HG03097 (cell line): ENCODE data around the gene POLR2B.
A peak's percentile ranks its signal among the peaks of the same experiment; 100 is the strongest.
"Not testable (repeated sequence)": the region's sequence is repeated elsewhere in the genome, so short reads cannot be mapped to it uniquely, and the experiment has no call there.

Source experiments
- ATAC-seq: cut with Tn5 transposase; IDR thresholded peaks from one replicate; pipeline ENCODE4 v1.9.1; 2021; ENCODE audit not compliant: unreplicated experiment, low FRiP score

The POLR2B gene

GRCh38 chr4:56986192-56986591, 7.5 kb downstream of the POLR2B start:
- ATAC-seq, result no peak

- ATAC-seq, result no peak
These were observed 8.3 kb downstream of the POLR2B start for GRCh38 chr4:56986952-56987351.

GRCh38 chr4:56990109-56990905, 11.6 kb downstream of the POLR2B start:
- no peak for ATAC-seq

- no peak for ATAC-seq
These were observed 16.8 kb downstream of the POLR2B start for GRCh38 chr4:56995525-56995924.

- no peak for ATAC-seq
These were observed 21.1 kb downstream of the POLR2B start for GRCh38 chr4:56999751-57000150.

- no peak for ATAC-seq
These were observed 34.9 kb downstream of the POLR2B start for GRCh38 chr4:57013543-57014120.

- ATAC-seq, result no peak
These were observed 40.3 kb downstream of the POLR2B start for GRCh38 chr4:57018980-57019379.

- ATAC-seq, result no peak
These were observed 41.9 kb downstream of the POLR2B start for GRCh38 chr4:57020467-57021101.

GRCh38 chr4:57023104-57023503, 44.4 kb downstream of the POLR2B start:
- ATAC-seq, result no peak

- no peak for ATAC-seq
These were observed 55.8 kb downstream of the POLR2B start for GRCh38 chr4:57034520-57034919.

- peak; percentile 59 for ATAC-seq
These were observed 59.4 kb downstream of the POLR2B start for GRCh38 chr4:57037982-57038604.

GRCh38 chr4:57039345-57039744, 60.6 kb downstream of the POLR2B start:
- ATAC-seq, result no peak

- no peak for ATAC-seq
These were observed 61.8 kb downstream of the POLR2B start for GRCh38 chr4:57040510-57040909.

GRCh38 chr4:57041020-57041419, 62.3 kb downstream of the POLR2B start:
- ATAC-seq, result no peak

GRCh38 chr4:57042711-57043169, 64.0 kb downstream of the POLR2B start:
- no peak for ATAC-seq

- no peak for ATAC-seq
These were observed 64.9 kb downstream of the POLR2B start for GRCh38 chr4:57043347-57044251.

- no peak for ATAC-seq
These were observed 65.6 kb downstream of the POLR2B start for GRCh38 chr4:57044279-57044678.

- no peak for ATAC-seq
These were observed 66.3 kb downstream of the POLR2B start for GRCh38 chr4:57044996-57045395.

- not testable (repeated sequence) for ATAC-seq
These were observed 68.3 kb downstream of the POLR2B start for GRCh38 chr4:57047046-57047445.

GRCh38 chr4:57048590-57049304, 70.1 kb downstream of the POLR2B start:
- no peak for ATAC-seq
